ENCODE measurements around the gene IL11.

Gene IL11

DNA sequence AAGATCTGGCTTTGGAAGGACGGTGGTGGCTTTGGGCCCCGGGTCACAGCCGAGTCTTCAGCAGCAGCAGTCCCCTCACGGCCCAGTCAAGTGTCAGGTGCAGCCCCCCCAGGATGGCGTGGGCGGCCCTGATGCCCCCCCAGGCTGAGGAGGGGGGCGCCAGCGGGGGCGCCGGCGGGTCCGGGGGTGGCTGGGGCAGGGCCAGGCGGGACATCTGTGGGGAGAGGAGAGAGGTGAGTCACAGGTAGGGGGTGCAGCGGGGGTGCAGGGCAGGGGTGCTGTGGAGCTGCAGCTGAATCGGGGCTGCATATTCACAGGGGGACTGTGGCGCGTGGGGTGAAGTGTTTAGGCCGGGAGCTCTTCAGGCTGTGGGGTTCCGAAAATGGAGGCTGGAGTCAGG is 4.3 kb downstream of the IL11 start:
- TF ChIP-seq TAF1 (IDR thresholded peaks at IDR 0.05; ENCODE audit: borderline replicate concordance, insufficient read depth, low read length) = no peak
- no peak for TF ChIP-seq FOXP2 (optimal IDR thresholded peaks at IDR 0.05; ENCODE audit: borderline replicate concordance, extremely low read depth, extremely low read length, insufficient read depth)
- TF ChIP-seq POLR2AphosphoS5 (IDR thresholded peaks at IDR 0.05; ENCODE audit: low read depth, low read length) = no peak

DNA sequence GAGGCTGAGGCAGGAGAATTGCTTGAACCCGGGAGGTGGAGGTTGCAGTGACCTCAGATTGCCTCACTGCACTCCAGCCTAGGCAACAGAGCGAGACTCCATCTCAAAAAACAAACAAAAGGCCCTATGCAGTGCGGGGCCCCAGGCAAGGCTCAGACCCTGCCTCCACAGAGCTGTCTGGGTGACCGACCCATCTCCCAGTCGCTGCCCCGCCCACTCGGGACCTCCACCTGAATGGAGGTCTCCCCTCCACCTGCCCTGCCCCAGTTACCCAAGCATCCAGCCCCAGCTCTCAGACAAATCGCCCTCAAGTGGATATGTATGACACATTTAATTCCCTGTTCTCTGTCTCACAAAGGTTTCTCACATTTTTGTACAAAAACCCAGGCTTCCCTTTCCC is 5.0 kb downstream of the IL11 start:
- TF ChIP-seq, protein P1, sequence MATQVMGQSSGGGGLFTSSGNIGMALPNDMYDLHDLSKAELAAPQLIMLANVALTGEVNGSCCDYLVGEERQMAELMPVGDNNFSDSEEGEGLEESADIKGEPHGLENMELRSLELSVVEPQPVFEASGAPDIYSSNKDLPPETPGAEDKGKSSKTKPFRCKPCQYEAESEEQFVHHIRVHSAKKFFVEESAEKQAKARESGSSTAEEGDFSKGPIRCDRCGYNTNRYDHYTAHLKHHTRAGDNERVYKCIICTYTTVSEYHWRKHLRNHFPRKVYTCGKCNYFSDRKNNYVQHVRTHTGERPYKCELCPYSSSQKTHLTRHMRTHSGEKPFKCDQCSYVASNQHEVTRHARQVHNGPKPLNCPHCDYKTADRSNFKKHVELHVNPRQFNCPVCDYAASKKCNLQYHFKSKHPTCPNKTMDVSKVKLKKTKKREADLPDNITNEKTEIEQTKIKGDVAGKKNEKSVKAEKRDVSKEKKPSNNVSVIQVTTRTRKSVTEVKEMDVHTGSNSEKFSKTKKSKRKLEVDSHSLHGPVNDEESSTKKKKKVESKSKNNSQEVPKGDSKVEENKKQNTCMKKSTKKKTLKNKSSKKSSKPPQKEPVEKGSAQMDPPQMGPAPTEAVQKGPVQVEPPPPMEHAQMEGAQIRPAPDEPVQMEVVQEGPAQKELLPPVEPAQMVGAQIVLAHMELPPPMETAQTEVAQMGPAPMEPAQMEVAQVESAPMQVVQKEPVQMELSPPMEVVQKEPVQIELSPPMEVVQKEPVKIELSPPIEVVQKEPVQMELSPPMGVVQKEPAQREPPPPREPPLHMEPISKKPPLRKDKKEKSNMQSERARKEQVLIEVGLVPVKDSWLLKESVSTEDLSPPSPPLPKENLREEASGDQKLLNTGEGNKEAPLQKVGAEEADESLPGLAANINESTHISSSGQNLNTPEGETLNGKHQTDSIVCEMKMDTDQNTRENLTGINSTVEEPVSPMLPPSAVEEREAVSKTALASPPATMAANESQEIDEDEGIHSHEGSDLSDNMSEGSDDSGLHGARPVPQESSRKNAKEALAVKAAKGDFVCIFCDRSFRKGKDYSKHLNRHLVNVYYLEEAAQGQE (IDR thresholded peaks at IDR 0.05; ENCODE audit: insufficient read depth in 1 of 2, low read depth in 2 of 2, low read length in 2 of 2) = no peak
- TF ChIP-seq FOXP2 (optimal IDR thresholded peaks at IDR 0.05; ENCODE audit: borderline replicate concordance, extremely low read depth, extremely low read length, insufficient read depth) (no peak), TAF1 (IDR thresholded peaks at IDR 0.05; ENCODE audit: borderline replicate concordance, insufficient read depth, low read length) (no peak), SIN3A (IDR thresholded peaks at IDR 0.05; ENCODE audit: borderline replicate concordance, insufficient read depth, low read length) (no peak), POLR2AphosphoS5 (IDR thresholded peaks at IDR 0.05; ENCODE audit: low read depth, low read length) (no peak)

DNA sequence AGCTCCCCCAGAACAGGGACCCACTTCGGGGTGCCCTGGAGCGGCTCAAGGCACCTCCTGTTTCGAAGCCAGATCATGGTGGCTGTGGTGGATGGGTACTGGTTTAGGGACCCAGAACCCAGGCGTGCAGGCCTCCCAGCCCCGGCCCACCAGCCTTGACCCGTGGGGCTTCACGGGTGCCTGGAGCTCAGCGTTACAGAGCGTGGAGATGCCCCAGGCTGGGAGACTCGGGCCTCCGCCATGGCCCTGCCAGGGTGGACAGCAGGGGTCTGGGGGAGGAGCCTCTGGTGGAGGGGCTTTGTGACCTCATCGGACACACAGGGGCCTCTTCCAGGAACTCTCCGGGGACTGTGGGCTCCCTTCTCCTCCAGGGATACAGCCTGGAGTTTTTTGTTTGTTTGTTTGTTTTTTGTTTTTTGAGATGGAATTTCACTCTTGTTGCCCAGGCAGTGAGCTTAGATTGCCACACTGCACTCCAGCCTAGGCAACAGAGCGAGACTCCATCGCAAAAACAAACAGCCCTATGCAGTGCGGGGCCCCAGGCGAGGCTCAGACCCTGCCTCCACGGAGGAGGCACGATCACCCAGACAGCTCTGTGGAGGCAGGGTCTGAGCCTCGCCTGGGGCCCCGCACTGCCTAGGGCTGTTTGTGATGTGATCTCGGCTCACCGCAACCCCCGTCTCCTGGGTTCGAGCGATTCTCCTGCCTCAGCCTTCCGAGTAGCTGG is 7.1 kb downstream of the IL11 start, which contains the start of gene GARIN5B:
Gene GARIN5B (minus strand): TSS at position 271 of the 727 bp plus-strand sequence. CDS start 194 bp downstream, at position 77.
- TF ChIP-seq TAF1 (IDR thresholded peaks at IDR 0.05; ENCODE audit: borderline replicate concordance, insufficient read depth, low read length) (no peak), SIN3A (IDR thresholded peaks at IDR 0.05; ENCODE audit: borderline replicate concordance, insufficient read depth, low read length) (no peak)
- TF ChIP-seq, protein P1 (IDR thresholded peaks at IDR 0.05; ENCODE audit: insufficient read depth in 1 of 2, low read depth in 2 of 2, low read length in 2 of 2) = no peak

DNA sequence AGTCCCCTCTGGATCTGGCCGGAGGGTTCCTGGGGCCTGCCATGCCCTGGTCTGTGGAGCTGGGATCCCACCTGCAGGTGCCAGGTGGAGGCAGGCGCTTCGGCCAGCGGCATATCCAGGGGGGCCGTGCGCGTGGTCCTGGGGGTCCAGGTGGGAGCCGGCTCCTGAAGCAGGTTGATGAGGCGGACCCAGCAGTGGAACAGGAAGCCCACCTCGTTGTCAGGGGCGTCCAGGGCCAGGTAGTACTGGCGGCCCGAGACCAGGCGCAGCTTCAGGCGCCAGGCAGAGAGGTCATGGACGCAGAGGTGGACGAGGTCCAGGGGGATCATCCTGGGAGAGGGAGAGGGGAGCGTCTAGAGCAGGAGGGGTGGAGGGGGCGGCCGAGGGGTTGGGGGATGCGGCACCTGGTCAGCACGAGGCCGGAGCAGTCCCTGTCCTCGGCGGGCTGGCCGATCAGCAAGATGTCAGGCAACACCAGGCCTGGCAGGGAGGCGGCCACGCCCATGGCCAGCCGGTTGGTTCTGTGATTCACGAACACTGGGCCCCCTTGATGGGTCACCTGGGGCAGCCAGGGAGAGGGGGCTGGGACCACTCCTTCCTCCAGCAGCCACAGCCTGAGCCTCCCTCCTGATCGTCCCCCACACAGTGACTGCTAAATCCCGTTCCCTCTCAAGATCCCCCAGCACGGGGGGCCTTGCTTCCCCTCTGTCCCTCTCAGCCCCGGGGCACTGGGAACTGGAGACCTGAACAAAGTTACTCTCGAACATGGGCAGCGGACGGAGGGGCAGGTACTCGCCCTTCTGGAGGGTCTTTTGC is 7.9 kb downstream of the IL11 start:
- TF ChIP-seq SIN3A (IDR thresholded peaks at IDR 0.05; ENCODE audit: borderline replicate concordance, insufficient read depth, low read length) (no peak), FOXP2 (optimal IDR thresholded peaks at IDR 0.05; ENCODE audit: borderline replicate concordance, extremely low read depth, extremely low read length, insufficient read depth) (no peak), TAF1 (IDR thresholded peaks at IDR 0.05; ENCODE audit: borderline replicate concordance, insufficient read depth, low read length) (no peak), POLR2AphosphoS5 (IDR thresholded peaks at IDR 0.05; ENCODE audit: low read depth, low read length) (no peak)
- TF ChIP-seq, protein P1 (IDR thresholded peaks at IDR 0.05; ENCODE audit: insufficient read depth in 1 of 2, low read depth in 2 of 2, low read length in 2 of 2) = no peak

DNA sequence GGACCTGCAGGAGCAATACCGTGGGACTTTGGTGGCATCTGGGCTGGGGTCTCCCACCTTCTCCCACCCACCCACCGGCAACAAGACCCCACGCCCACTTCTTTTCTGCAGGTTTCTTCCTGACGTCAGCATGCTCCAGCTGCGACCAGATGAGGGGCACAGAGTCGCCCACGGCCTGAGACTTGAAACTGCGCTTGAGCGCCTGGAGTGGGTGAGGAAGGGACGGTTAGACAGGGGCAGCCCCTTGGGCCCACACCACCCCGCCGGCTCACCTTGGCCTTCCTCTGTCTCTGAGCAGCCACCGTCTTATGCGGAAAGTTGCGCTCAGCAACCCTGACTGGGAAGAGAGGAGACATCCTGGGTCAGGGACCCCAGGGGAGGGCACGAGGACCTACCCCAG is 9.4 kb downstream of the IL11 start:
- no peak for TF ChIP-seq SIN3A (IDR thresholded peaks at IDR 0.05; ENCODE audit: borderline replicate concordance, insufficient read depth, low read length)
